MM.1S (cell line): ENCODE measurements around the gene APBA1.
A peak's percentile ranks its signal among the peaks of the same experiment; 100 is the strongest.

ENCODE experiments used
- DNase-seq: peaks from one replicate; pipeline ENCODE4 v3.0.0-alpha.2; 2015
- H2AFZ ChIP-seq: fragments of 300-600 bp; sonication (generic); 2 replicates; pipeline ENCODE4 v1.6.0; 2016; ENCODE audit warnings: antibody characterized with exemption, low read length
- H3F3A ChIP-seq: fragments of 300-600 bp; sonication (generic); 2 replicates; pipeline ENCODE4 v1.6.1; 2016; ENCODE audit warnings: mild to moderate bottlenecking, antibody characterized with exemption, low read length, moderate library complexity, mixed read lengths; ENCODE audit not compliant: insufficient read depth
- H3K27ac ChIP-seq: fragments of 300-600 bp; sonication (generic); 2 replicates; pipeline ENCODE4 v1.5.1; 2016; ENCODE audit warnings: mild to moderate bottlenecking, low read length
- H3K27me3 ChIP-seq: fragments of 300-600 bp; sonication (generic); replicated peaks from 2 replicates; pipeline ENCODE4 v1.6.0; 2016; ENCODE audit warnings: low read length; ENCODE audit not compliant: insufficient read depth
- H3K36me3 ChIP-seq: fragments of 300-600 bp; sonication (generic); replicated peaks from 2 replicates; pipeline ENCODE4 v1.6.1; 2016; ENCODE audit warnings: mild to moderate bottlenecking, low read length, mixed read lengths; ENCODE audit not compliant: insufficient read depth
- H3K4me1 ChIP-seq: fragments of 300-600 bp; sonication (generic); 2 replicates; pipeline ENCODE4 v1.6.1; 2016; ENCODE audit warnings: low read length, mixed read lengths
- H3K4me2 ChIP-seq: fragments of 300-600 bp; sonication (generic); 2 replicates; pipeline ENCODE4 v1.6.0; 2016; ENCODE audit warnings: low read depth, low read length
- H3K4me3 ChIP-seq: fragments of 300-600 bp; sonication (generic); 2 replicates; pipeline ENCODE4 v1.5.1; 2016; ENCODE audit warnings: low read length, mixed read lengths
- H3K79me2 ChIP-seq: fragments of 300-600 bp; sonication (generic); 2 replicates; pipeline ENCODE4 v1.6.1; 2016; ENCODE audit warnings: mixed run types, low read length, mixed read lengths
- H3K9ac ChIP-seq: fragments of 300-600 bp; sonication (generic); 2 replicates; pipeline ENCODE4 v1.6.1; 2016; ENCODE audit warnings: low read length, mixed read lengths
- H3K9me2 ChIP-seq: fragments of 300-600 bp; sonication (generic); replicated peaks from 2 replicates; pipeline ENCODE4 v1.6.1; 2016; ENCODE audit warnings: mild to moderate bottlenecking, low read length, mixed read lengths; ENCODE audit not compliant: insufficient read depth
- H3K9me3 ChIP-seq: fragments of 300-600 bp; sonication (generic); replicated peaks from 2 replicates; pipeline ENCODE4 v1.6.1; 2016; ENCODE audit warnings: mild to moderate bottlenecking, low read length, mixed read lengths; ENCODE audit not compliant: insufficient read depth
- H4K20me1 ChIP-seq: fragments of 300-600 bp; sonication (generic); 2 replicates; pipeline ENCODE4 v1.6.1; 2016; ENCODE audit warnings: mild to moderate bottlenecking, low read length, moderate library complexity, mixed read lengths; ENCODE audit not compliant: insufficient read depth
- EZH2 ChIP-seq: fragments of 300-600 bp; sonication (generic); optimal IDR thresholded peaks from 2 replicates; pipeline ENCODE3; 2017; ENCODE audit warnings: low read depth, mild to moderate bottlenecking, antibody characterized with exemption, low read length, mixed read lengths
- EZH2phosphoT487 ChIP-seq: fragments of 300-600 bp; sonication (generic); IDR thresholded peaks from 2 replicates; pipeline ENCODE4 v1.6.1; 2018; ENCODE audit warnings: antibody characterized with exemption, low read length
- TF ChIP-seq, protein P1 (sequence below): fragments of 300-600 bp; sonication (generic); IDR thresholded peaks from 2 replicates; pipeline ENCODE4 v1.5.1; 2016; ENCODE audit warnings: antibody characterized with exemption, low read length, mixed read lengths

The APBA1 gene

GRCh38 chr9:69427286-69427685 lies 244.9 kb downstream of the APBA1 start:
- no peaks in the 10 kb centered on the region for H4K20me1 ChIP-seq
- H2AFZ ChIP-seq, result no peak overlapping the region
- H3K27me3 ChIP-seq, result no peaks in the 10 kb centered on the region
- no peaks in the 10 kb centered on the region for H3K9me3 ChIP-seq
- H3K4me3 ChIP-seq, result no peak overlapping the region
- H3K27ac ChIP-seq, result no peak overlapping the region
- no peaks in the 10 kb centered on the region for H3K9me2 ChIP-seq
- TF ChIP-seq EZH2 (no peak), EZH2phosphoT487 (no peak)
- TF ChIP-seq, protein P1, sequence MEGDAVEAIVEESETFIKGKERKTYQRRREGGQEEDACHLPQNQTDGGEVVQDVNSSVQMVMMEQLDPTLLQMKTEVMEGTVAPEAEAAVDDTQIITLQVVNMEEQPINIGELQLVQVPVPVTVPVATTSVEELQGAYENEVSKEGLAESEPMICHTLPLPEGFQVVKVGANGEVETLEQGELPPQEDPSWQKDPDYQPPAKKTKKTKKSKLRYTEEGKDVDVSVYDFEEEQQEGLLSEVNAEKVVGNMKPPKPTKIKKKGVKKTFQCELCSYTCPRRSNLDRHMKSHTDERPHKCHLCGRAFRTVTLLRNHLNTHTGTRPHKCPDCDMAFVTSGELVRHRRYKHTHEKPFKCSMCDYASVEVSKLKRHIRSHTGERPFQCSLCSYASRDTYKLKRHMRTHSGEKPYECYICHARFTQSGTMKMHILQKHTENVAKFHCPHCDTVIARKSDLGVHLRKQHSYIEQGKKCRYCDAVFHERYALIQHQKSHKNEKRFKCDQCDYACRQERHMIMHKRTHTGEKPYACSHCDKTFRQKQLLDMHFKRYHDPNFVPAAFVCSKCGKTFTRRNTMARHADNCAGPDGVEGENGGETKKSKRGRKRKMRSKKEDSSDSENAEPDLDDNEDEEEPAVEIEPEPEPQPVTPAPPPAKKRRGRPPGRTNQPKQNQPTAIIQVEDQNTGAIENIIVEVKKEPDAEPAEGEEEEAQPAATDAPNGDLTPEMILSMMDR, result no peak
- H3K4me2 ChIP-seq, result no peak overlapping the region
- no peak overlapping the region for H3K9ac ChIP-seq
- no peaks in the 10 kb centered on the region for H3K36me3 ChIP-seq
- H3F3A ChIP-seq, result no peaks in the 10 kb centered on the region
- no peak for DNase-seq
- H3K79me2 ChIP-seq, result no peaks in the 10 kb centered on the region
- no peaks in the 10 kb centered on the region for H3K4me1 ChIP-seq

DNA sequence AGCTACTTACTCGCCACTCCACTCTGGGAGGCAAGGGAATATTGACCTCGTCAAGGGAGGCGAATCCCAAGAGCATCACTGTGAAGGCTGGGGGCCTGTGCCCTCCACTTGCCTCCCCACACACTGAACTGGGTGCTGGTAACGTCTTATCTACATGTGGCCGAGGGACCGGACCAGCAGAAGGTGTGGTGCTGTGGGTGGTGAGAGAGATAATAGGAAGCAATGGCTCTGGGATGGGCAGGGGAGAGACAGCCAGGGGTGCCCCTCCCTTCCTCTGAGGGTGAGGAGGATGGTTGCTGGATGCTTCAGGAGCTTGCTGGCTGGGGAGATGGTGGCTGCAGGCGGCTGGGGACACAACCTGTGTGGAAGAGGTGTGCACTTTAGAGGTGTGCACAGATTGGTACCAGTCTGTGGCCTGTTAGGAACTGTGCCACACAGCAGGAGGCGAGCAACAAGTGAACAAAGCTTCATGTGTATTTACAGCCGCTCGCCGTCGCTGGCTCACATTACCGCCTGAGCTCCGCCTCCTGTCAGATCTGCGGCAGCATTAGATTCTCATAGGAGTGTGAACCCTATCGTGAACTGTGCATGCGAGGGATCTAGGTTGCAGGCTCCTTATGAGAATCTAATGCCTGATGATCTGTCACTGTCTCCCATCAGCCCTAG lies 246.9 kb downstream of the APBA1 start:
- Histone ChIP-seq H3K9me2 (no peaks in the 10 kb centered on the region), H3K4me1 (no peaks in the 10 kb centered on the region), H3K4me2 (no peak overlapping the region), H3K79me2 (no peaks in the 10 kb centered on the region), H3K4me3 (no peak overlapping the region), H3K9me3 (no peaks in the 10 kb centered on the region), H4K20me1 (no peaks in the 10 kb centered on the region), H3K27ac (no peak overlapping the region), H3K27me3 (no peaks in the 10 kb centered on the region), H3K36me3 (no peaks in the 10 kb centered on the region), H2AFZ (no peak overlapping the region), H3K9ac (no peak overlapping the region), H3F3A (no peaks in the 10 kb centered on the region)
- TF ChIP-seq EZH2phosphoT487 (no peak), EZH2 (no peak)
- TF ChIP-seq, protein P1, result no peak
- no peak for DNase-seq

DNA sequence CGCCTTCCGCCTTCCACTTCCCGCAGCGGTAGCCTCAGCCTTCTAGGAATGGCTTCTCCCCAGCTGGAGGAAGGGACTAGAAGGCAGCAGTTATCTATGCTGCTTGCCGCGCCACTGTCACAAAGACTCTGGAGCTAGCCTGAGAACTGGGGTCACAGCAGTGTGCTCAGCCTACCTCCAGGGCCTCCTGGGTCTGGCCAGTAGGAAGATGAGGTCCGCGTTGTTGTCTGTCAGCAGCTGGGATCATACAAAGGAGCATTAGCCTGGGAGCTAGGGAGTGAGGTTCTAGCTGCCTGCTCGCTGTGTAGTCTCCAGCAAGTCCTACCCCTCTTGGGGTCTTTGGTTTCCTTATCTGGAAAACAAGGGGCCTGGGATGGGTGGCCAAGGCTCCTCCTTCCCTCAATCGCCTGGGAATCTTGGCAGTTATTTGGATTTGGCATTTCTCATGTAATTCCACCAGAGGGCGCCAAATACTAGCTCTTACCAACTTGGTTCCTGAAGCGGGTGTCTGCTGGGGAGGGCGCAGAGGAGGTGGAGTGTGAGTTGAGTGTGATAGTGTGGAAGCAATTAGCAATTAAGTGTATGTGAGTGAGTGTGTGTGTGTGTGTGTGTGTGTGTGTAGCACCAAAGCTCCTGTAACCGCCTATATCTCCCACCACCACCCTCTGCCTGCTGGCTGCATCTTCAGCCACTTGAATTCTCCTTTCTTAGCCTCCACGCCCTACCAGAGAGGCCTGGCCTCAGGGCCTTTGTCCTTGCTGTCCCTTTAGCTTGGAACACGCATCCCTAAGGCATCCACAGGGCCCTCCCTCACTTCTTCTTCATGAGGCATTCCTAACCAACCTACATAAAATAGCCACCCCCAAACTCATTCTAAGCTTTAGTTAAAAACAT lies 250.0 kb downstream of the APBA1 start:
- no peaks in the 10 kb centered on the region for H3F3A ChIP-seq
- H3K27ac ChIP-seq, result no peak overlapping the region
- TF ChIP-seq EZH2phosphoT487, result no peak
- no peak for TF ChIP-seq EZH2
- TF ChIP-seq, protein P1, result peak; percentile 92
- no peaks in the 10 kb centered on the region for H3K9me2 ChIP-seq
- no peaks in the 10 kb centered on the region for H3K27me3 ChIP-seq
- no peaks in the 10 kb centered on the region for H3K9me3 ChIP-seq
- peak; percentile 76 for DNase-seq
- H3K9ac ChIP-seq, result no peak overlapping the region
- no peak overlapping the region for H3K4me3 ChIP-seq
- no peaks in the 10 kb centered on the region for H3K79me2 ChIP-seq
- no peaks in the 10 kb centered on the region for H4K20me1 ChIP-seq
- H3K36me3 ChIP-seq, result no peaks in the 10 kb centered on the region
- H3K4me2 ChIP-seq, result no peak overlapping the region
- H2AFZ ChIP-seq, result no peak overlapping the region
- H3K4me1 ChIP-seq, result no peaks in the 10 kb centered on the region
